ENCODE results near the gene CSTPP1.

The CSTPP1 gene

GRCh38 chr11:47165253-47165840 lies 228.8 kb downstream of the CSTPP1 start:
- no peak for DNase-seq

DNA sequence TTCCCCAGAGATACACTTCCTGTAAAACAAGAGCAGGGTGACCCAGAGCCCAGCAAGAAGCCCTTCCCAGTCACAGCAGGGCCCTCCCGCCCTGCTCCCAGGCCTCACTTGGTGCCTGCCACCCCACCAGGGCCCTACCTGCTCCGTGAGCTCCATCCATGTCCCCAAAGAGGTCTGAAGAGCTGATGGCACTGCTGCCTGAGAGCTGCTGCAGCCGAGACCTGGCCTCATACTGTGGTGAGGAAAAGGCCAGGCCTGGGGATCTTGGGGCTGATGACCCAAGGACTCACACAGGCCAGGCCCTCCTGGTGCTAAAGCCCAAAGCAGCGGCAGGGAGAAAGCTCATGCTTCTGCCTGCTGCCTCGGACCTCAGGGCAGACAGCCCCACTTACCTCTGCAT lies 229.8 kb downstream of the CSTPP1 start:
- DNase-seq, result no peak

GRCh38 chr11:47171061-47171838 lies 234.7 kb downstream of the CSTPP1 start:
- no peak for DNase-seq

- DNase-seq, result no peak
These were observed 235.3 kb downstream of the CSTPP1 start for GRCh38 chr11:47171856-47172255.

- DNase-seq, result no peak
These were observed 236.3 kb downstream of the CSTPP1 start for GRCh38 chr11:47172740-47173336.

GRCh38 chr11:47175746-47176327 lies 239.3 kb downstream of the CSTPP1 start:
- DNase-seq, result no peak

DNA sequence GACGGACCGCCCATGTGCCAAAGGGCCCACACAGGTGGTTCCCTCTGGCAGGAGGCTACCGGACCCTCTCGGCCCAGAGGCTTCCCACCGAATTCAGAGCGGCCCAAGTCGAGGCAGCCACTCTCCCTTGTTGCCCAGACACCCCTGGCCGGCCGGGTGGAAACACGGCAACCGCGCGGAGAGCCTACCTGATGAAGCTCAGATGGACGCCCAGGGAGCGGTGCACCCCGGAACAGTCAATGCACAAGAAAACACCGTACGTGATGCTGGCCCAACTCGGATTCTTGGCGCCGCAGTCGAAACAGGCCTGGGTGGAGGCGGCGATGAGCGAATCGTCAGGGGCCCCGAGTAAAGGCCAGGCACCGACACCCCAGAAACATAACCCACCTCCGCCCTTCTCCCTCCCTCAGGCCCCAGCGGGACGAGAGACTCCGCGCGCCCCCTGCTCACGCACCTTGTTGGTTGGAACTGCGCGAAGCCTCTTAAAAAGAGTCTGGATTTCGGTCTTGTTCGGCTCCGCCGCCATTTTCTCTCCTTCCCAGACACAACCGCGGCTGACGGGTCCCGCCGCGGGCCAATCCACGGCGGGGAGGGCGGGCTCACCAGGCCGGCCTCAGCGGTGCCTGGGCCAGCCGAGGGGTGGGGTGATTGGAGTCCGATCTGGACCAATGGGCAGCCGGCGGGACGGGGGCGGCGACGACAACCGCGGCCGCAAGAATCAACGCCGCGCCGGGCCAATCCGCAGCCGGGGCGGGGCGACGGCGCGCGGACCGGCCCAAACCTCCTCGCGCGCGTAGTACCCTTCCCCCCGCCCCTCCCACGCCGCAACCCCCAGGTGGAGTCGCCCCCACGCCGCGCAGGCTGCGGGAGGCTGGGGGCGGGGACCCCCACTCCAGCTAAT lies 240.0 kb downstream of the CSTPP1 start, which contains the start of gene ARFGAP2:
Gene ARFGAP2, minus strand, starts transcription at position 552 of the 901 bp plus-strand sequence. Its CDS starts 26 bp downstream, at position 526.
- peak; percentile 95 for DNase-seq

- DNase-seq, result peak; percentile 75
These were observed 240.8 kb downstream of the CSTPP1 start for GRCh38 chr11:47177229-47177845.

GRCh38 chr11:47177846-47178245 lies 241.3 kb downstream of the CSTPP1 start:
- no peak for DNase-seq

GRCh38 chr11:47178316-47178715 lies 241.8 kb downstream of the CSTPP1 start:
- DNase-seq, result no peak

DNA sequence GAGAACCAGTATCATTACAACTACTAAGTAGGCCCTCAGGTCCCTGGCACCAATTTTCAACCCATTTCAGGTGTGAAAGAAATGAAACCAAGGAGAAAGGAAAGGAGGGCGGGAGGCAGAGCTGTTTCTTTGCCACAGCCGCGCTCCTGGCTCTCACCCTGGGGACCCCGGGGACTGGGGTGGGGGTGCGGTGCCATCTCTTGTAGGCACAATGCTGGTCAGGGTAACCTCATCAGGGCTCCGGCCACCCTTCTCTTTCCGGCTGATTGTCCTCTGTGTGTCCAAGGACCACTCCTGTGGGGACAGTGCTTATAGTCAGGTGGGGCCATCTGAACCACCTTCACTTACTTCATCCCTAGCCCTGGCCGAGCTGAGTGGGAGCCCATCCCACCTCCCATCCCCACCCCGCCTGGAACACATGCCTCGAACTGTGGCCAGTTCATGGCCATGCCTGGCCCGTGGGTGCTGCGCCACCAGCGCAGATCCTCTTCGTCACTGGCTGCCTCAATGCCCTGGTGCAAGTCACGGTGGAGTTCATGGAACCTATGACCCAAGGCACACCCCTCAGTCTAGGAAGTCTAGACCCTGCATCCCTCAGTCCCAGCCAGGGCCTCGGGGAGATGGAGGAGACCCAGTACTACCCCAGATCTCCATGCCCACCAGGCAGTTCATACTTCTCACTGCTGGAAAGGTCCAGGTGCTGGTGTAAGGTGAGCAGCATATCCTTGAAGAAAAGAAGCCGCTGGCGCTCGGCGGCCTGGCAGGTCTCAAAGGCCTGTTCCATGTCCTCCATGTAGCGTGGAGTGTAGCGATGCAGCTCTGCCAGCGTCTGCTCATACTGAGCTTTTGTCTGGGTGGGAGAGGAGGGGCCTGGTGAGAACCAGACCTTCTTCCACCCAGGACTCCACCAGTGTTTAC lies 242.4 kb downstream of the CSTPP1 start:
- no peak for DNase-seq

DNA sequence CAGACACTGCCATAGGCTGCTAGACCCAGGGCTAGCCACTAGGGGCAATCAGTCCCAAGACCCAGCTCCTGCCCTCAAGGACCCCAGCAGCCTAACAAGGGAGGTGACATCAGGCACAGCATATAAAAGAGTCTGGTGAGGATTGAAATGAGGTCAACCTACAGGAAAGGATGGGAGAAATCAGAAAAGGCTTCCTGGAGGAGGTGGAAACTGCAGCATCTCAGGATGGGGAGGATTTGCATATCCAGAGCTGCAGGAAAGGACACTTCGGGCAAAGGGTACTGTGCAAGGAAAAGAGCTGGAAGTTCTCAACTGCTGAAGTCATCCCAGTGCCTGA lies 243.1 kb downstream of the CSTPP1 start:
- peak; percentile 67 for DNase-seq

GRCh38 chr11:47180006-47180787 lies 243.6 kb downstream of the CSTPP1 start:
- no peak for DNase-seq

DNA sequence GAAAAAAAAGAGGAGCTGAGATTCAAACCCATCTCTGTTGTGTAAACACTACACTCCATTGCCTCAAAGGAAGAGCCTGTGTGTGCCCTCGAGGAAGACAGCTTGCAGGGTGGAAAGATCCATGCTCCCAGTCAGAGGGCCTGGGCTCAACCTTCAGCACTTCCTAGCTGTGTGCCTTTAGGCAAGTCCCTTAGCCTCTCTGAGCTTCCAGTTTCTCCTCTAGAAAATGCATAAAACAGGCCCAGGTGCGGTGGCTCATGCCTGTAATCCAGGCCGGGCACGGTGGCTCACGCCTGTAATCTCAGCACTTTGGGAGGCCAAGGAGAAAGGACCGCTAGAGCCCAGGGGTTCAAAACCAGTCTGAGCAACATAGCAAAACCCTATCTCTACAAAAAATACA lies 244.7 kb downstream of the CSTPP1 start:
- DNase-seq, result no peak

GRCh38 chr11:47182380-47182779 lies 245.8 kb downstream of the CSTPP1 start:
- DNase-seq, result no peak

- DNase-seq, result no peak
These were observed 246.7 kb downstream of the CSTPP1 start for GRCh38 chr11:47183031-47183856.

GRCh38 chr11:47183969-47184368 lies 247.4 kb downstream of the CSTPP1 start:
- DNase-seq, result no peak

GRCh38 chr11:47184711-47185304 lies 248.2 kb downstream of the CSTPP1 start:
- no peak for DNase-seq
